AML-193 (cell line): Measurements from ENCODE around the gene CABP4.

Experiments
- DNase-seq, 2 experiments: peaks; one replicate each; lab custom pipeline; 2025; lab: John Stamatoyannopoulos, UW

Gene CABP4

DNA sequence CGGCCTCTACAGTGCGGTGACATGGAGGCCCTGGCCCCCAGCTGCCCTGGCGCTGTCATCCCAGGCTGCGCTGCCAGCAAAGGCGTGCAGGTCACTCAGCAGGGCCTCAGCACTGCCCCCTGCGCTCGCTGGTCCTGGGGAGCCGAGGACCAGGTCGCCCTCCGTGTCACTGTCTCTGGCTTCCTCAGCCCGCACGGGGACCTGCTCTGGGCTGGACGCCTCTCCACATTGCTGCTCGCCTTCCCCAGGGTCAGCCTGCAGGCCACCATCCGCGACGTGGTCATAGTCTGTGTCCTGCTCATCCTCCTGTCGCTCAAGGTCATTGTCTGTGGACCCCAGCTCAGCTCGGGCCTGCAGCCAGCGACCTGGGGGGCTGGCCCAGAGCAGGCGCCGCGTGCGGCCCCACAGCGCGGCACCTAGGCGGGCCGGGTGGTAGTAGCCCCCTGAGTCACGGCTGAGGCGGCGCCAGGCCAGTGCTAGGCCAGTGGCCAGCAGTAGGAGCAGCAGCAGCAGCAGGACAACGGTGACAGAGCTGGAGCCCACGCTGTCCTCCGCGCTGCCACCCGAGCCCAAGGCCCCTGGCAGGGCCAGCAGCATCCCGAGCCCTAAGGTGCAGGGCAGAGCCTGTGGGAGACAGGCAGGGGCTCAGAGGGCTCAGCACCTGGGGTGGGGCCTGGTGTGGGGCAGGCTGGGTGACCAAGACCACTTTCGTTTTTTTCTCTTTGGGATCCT, 19.3 kb upstream of the CABP4 start:
- DNase-seq = no peak

DNA sequence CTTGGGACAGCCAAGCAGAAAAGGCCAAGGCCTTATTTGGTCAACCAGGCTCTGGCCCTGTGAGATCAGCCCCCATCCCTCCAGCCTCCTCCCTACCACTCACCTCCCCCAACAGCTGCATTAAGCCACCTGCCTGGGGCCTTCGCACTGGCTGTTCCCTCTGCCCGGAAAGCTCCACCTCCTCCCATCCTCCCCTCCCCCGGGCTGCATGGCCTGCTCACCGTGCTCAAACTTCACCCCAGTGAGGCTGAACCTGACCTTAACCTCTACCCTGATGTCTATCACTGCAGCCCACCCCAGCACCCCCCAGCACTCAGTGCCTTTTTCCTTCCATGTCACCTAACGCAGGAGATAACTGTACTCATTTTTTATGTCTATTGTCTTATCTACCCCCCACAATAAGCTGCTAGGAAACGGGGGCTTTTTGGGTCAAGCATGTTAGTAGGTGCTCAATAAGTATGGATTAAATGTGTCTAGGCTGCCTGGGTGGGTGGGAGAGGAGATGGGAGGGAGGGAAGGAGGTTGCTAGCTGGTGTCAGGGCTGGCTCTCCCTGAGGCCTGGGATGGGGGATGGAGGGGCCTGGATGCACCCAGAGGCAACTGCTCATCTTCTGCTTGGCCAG, 18.6 kb upstream of the CABP4 start:
- DNase-seq = no peak

DNA sequence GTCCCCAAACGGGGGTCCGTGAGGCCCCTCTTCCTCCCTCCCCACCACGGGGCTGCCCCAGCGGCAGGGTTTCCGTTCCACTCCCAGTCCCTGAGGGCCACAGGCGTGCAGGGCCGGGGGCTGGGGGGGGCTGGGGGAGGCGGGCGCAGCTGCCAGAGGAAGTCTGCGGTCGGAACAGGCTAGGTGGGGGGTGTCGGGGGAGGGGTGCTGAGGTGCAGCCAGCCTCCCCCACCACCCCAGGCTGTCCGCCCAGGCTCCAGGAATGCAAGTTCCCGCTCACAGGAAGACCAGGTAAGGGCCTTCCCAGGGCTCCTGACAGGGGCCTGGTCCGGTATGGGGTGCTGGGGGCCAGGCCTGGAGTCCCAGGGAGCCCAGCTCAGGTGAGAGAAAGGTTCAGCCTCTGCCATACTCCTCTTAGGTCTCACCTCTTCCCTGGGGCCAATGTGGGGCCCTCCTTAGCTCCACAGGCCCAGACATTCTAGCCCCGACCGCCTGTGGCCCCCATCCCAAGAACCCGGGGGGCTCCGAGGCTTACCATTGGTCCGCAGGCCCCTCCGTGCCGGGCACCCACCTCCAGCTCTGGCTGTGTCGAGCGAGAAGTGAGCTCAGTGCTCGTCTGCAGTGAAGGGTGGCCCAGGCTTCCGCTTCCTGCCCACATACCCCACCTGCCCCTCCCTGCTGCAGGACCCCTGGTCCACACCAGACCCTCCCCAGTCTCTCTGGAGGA, 17.9 kb upstream of the CABP4 start, which contains the start of gene PTPRCAP:
PTPRCAP (minus strand) TSS at position 601 of the 727 bp plus-strand sequence; CDS start at position 538, 63 bp downstream.
- no peak for DNase-seq

DNA sequence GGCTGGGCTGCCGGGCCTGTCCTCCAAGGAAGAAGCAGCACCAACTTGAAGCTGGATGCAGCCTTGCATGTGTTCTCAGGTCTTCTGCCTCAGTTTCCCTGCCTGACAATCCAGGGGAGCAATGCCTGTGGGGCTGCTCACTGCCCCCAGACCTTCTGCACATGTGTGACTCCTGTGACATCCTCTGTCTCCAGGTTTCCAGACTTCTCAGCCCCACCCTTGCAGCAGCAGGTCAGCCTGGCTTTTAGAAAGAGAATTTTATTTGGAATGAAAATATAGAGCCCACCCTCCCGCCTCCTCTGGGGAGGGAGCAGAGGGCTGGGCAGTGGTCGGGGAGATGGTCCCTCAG, 17.4 kb upstream of the CABP4 start:
- DNase-seq = no peak

DNA sequence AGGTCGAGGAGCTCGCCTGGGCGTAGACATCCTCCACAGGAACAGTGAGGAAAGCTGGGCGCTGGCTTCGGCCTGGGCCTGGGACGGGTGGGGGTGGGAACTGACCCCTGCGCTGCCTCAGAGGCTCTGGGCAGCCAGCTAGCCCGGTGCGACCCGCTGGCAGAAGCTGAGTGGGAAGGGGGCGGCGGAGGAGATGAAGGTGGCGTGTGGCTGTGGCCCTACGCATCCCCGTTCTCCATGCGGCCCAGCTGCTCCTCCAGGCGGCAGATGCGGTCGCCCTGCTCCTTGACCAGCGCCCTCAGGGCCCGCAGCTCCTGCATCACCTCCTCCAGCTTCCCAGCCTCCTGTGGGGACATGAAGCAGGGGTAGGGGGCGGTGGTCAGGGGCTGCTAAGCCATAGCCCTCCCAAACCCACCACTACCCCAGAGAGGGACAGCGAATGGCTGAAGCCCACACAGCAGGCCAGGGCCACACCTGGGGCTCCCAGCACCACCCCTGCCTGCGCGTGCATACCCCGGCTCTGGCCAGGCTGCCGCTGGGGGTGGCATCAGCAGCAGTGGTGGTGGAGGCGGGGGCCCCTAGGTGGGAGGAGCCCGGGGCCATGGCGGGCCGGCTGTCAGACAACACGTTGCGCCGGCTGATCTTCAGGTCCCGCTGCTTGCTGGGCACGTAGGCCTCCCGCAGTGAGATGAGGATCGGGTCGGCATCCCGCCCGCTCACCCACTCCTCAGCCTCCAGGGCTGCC, 16.8 kb upstream of the CABP4 start:
- DNase-seq = no peak

DNA sequence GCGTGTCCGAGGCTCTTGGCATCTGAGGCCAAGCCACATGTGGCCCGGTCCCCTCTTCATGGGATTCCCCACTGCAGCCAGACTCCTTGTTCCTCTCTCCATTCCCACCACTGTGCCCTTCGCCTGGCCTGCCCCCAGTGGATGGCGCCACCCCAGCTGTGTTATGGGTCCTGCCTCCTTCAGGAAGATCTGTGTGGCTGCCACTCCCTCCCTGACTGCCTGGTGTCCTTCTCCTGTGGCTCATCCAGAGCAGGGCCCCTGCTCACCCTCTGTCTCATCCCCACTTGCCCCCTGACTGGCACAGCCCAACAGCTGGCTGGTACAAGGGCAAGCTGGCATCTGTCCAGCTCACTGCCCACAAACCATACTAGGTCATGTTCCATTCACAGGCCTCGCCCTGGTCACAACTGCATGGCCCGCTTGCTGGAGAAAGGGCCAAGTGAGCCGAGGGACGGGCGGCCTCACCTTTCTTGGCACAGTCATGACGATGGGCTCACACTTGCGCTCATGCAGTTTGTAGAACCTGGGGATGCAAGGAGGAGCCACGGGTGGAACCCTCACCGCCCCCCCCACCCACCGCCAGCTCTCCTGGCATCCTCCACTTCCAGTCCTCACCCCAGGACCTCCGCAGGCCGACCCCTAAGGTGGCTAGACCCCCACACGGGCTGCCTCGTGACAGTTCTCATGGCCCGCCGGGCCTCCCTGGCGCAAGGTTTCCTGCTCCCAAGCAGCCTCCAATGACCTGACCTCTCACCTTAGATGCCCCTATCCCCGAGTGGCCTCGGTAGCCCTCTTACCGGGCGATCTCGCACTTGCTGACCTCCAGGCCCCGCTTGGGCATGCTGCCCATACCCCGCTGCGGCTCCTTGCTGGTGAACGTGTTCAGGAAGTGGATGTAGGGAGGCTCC, 15.6 kb upstream of the CABP4 start:
- DNase-seq = peak; percentile 36 to 47

DNA sequence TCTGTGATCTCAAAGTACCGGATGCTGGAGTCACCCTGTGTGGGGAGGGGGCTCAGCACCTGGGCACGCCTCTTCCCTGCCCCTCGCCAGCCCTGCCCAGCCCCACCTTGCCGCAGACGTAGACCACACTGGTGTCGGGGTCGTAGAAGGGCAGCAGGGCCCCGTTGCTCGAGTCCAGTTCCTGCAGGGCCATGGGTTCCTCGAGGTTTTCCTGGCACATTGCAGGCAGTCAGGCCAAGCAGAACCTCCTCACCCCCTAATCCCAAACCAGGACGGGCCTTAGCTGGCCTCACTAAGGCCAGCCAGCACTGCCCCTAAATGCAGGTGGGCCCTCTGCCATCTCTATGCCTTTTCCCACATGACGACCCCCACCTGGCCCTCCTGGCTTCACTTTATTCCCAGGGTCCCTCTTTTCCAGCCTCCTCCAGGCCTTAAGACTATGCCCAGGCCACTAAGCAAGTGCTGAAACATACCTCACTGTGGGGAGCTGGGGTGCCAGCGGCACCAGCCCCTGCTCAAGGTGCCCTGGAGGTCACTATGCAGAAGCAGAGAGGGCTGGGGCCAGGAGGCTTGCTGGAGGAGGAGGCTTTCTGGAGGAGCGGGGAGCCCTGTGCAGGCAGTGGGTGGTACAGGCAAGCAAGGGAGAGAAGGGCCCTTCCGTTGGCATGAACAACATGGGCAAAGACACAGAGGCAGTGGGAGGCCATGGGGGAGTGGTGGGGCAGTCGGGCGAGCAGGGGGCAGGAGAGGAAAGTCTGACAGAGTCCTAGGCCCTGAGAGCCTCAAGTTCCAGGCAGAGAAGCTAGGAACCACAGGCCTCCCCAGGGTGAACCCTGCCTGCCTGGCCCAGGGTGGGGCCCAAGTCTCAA, 14.7 kb upstream of the CABP4 start:
- DNase-seq = no peak

DNA sequence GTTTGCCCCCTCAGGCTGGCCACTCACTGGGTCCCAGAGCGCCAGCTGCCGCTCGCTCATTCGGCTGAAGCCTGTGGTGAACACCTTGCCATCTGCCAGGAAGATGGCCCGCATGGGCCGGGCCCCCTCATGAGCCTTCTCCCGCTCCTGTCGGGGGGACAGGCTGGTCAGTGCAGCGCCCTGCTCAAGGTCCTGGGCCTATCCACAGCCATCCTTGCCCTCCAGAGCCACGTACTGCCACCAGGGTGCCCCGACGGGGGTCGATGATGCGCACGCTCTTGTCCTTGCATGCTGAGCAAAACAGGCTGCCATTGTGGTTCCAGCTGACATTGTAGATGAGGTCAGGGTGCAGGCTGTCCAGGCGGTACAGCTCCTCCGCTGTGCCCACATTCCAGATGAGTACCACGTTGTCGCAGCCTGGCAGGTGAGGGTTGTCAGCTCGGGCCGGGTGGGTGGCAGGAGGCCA, 14.0 kb upstream of the CABP4 start:
- DNase-seq = no peak

DNA sequence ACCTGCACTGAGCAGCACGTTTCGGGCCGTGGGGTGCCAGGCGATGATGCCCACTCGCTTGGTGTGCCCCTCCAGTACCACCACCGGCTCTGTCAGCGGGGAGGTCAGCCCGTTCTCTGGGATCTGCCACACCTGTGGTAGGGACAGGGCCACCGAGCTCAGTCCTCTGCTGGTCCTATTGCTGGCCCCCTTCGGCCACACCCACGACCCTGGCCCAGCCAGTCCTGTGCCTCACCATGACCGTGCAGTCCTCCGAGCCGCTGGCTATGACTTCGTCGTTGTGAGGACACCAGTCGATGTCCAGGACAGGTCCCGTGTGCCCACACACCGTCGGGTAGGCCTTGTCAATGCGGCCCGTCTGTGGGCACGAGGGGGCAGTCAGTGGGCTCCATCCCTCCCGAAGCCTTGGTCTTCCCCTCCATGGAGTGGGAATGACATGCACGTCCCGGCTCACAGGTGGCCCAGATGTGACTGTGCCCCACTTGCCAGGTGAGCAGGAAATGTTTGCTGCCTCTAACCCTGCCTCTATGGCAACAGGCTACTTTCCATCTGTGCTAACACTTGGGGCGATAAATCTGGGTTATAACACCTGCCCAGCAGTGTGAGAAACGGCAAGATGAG, 13.3 kb upstream of the CABP4 start:
- no peak for DNase-seq

DNA sequence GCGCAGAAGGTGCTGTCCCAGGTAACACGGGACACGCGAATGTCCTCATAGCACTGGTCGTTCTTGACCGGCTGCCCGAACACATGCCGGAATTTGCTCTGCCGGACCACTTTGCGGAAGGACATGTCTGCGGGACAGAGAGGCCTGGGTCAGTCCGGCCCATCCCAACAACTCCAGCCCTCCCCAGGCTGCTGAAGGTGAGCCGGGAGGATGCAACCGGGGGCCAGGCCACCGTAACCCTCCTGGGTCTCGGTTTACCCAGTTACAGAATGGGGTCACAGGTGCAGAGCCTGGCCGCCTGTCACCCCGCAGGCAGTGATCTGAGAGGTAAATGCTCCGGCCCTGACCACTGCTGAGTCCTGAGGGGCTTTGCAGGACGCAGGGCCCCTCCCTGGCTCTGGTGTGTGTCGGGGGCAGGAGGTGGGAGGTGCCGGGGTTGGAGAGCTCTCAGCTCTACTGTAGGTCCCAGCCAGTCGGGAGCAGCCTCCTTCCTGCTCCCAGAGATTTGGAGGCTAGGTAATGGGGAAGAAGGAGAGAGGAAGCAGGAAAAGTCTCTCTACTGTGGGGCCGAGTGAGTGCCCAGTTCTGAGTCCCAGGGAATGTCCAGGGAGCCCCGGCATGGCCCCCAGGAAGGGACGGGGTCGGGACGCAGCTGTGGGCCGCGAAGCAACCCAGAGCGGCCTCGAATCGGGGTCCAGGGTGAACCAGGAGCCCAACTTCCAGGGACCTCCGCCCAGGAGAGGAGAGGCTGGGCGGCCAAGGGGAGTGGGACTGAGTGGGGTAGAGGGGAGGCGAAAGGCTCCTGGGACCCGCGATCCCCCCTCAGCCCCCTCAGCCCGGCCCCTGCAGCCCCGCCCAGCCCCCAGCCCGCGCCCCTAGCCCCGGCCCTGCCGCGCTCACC, 12.4 kb upstream of the CABP4 start:
- DNase-seq = no peak

DNA sequence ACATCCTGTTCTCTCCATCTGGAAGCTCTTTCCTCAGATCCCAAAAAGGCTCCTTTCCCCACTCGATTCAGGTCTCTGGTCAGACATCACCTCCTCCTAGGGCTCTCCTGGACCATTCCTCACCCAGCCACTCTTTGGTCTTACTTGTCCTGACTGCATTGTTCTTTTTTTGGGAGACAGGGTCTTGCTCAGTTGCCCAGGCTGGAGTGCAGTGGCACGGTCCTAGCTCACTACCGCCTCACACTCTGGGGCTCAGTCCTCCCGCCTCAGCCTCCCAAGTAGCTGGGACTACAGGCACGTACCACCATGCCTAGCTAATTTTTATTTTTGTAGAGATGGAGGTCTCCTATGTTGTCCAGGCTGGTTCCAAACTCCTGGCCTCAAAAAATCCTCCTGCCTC, 9.6 kb upstream of the CABP4 start:
- no peak for DNase-seq

DNA sequence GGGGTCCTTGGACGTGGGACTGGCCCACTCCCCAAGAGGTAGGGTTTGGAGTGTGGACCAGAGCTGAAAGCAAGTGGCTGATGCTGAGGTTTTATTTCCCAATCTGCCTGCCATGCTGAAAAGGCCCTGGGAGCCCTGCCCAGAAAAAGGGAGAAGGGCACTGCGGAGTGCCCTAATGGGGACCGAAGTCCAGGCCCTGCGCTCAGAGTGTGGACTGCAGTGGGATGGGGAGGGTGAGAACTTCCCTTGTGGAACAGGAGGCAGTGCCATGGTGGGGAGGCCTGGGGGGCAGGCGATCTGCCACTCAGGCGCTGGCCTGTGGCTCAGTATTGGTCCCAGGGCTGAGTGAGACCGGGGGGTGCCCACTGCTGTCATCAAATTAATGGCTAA, 6.9 kb upstream of the CABP4 start:
- no peak for DNase-seq

DNA sequence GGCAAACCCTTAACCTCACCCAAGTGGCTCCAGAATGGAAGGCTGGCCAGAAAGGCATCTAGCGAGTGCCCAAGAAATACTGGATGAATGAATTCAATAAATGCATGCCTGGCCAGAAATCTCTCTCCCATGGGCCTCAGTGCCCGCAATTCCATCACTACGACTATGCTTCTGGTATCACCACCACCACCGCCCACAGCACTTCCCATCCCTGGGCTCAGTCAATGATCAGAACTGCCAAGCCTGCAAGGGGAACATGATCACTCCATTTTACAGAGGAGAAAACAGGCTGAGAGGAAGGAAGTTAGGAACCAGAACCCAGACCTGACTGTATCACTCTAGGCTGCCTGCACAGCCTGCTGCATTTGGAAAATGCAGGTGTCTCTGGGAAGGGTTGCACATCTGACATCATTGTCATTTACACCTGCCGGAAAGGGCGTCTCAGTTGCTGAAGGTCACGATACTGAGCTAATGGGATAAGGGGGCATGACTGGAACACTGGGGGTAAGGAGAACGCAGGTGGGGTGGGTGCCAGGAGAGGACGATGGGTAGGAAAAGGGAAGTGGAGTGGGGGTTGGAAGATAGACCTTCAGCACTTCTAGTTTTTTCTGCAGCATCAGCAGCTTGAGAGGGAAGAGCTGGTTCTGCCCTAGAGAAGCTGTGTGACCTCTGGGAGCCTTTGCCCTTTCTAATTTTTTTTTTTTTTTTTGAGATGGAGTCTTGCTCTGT, 5.9 kb upstream of the CABP4 start:
- DNase-seq = no peak

DNA sequence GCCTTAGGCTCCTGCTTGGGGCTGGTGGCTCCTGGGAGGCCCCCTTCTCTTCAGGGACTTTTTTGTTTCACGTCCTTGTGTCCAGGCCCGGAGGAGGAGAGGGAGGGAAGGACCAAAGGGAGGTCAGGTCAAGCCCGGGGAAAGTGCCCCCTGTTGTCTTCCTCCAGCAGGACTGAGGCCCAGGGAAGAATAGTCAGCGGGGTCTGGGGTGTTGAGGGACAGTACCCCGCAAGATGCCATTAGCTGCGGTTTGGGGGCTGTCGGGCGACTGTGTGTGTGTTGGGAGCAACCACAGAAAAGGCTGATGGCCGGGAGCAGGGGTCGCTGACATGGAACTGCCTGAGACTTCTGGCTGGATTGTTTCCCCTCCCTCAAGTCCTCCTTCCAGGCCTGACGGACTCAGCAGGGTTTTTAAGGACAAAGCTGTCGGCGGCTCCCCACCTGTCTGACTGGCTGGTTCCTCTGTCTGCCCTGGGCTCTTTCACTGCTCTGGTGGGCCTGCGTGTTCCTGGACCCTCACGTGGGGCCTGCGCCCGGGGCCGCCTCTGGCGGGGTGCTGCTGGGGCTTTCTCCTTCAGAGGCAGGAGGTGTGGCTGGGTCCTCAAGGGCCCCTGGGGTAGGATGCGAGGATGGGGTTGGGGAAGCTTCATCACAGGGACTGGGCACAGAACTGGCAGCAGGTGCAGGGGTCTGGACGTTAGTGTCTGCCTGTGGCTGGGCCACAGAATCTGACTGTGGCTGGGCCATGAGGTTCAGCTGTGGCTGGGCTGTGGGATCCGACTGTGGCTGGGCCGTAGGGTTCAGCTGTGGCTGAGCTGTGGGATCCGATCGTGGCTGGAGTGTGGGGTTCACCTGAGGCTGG, 4.1 kb upstream of the CABP4 start:
- no peak for DNase-seq

DNA sequence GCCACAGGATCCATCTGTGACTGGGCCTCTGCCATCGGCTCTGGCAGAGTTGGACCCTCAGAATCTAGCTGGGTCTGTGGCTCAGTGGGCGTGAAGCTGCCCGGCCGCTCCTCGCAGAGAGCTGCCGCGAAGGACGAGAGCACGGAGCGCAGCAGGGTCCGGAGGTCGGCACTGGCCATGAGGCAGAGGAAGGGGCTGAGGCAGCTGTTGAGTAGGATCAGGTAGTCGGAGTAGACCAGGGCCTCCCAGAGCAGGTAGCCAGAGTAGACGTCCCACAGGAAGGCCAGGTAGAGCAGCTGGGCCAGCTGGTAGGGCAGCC, 3.5 kb upstream of the CABP4 start:
- no peak for DNase-seq

DNA sequence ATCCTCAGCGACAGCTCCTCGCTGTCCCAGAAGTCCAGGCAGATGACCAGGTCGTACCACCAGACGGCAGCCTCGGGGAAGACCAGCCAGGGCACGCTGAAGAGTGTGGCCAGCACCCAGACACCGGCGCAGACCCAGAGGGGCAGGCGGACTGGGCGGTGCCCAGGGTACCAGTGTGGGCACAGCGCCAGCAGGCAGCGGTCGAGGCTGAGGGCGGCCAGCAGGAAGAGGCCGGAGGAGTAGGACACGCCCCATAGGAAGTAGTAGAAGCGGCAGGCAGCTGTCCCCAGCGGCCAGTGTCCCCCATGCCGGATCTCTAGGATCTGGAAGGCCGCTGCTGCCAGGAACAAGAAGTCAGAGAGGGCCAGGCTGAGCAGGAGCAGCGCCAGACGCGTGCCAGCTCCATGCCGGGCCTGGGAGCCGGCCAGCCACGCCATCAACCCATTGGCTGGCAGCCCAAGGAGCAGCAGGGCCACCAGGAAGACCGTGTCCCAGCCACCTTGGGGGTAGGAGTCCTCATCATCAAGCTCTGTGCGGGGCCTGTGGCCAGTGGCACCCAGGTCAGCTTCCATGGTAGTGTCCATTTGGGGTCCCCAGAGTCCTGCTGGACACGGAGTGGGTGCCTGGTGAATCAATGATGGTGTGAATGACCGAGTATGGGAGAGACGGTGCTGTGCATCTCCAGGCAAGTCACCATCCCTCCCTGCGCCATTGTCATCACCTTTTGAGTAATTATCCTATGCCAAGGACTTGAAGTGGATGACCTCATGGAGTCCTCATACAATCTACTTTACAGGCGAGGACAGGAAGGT, 2.8 kb upstream of the CABP4 start, which contains the start of gene GPR152:
GPR152 (minus strand) TSS at position 589 of the 812 bp plus-strand sequence; CDS start at position 584, 5 bp downstream.
- no peak for DNase-seq
